K562 (cell line): Measurements from ENCODE around the gene HFE. TPM values are rescaled to one million over a fixed set of nuclear protein-coding genes. Genes with fewer than 3 reads are reported as not detected.

Experiments used
- CBX5 ChIP-seq: IDR thresholded peaks from 2 replicates; pipeline ENCODE4 v1.6.1; 2014; ENCODE audit warnings: low read depth, borderline replicate concordance
- COPS2 ChIP-seq: fragments of 450-650 bp; conservative IDR thresholded peaks from 2 replicates; pipeline ENCODE4 v1.6.1; 2016; ENCODE audit warnings: mild to moderate bottlenecking, moderate library complexity
- ELF2 ChIP-seq: fragments of 250-450 bp; sonication (Bioruptor Pico); IDR thresholded peaks from 2 replicates; pipeline ENCODE4 v1.5.0; 2021; ENCODE audit warnings: mild to moderate bottlenecking
- EP300 ChIP-seq: IDR thresholded peaks from 2 replicates; pipeline ENCODE4 v1.6.1; 2012; ENCODE audit warnings: low read length, improper control_type of control experiment
- FOXA3 ChIP-seq, 2 experiments: fragments of 450-650 bp in 1 of 2; sonication (generic) in 1 of 2; formaldehyde crosslinking; IDR thresholded peaks in 1 of 2; conservative IDR thresholded peaks in 1 of 2; 2 replicates each; pipeline versions ENCODE4 v1.4.0 to v1.8.0; 2020 to 2022; ENCODE audit warnings: mild to moderate bottlenecking in 2 of 2, missing genetic modification reagents in 1 of 2
- MECOM ChIP-seq: fragments of 250-450 bp; sonication (Bioruptor Pico); IDR thresholded peaks from 2 replicates; pipeline ENCODE4 v1.8.0; 2022; ENCODE audit warnings: inconsistent platforms
- NFATC3 ChIP-seq: fragments of 450-650 bp; IDR thresholded peaks from 2 replicates; pipeline ENCODE4 v1.6.1; 2017; ENCODE audit warnings: mild to moderate bottlenecking
- POLR2B ChIP-seq: fragments of 450-650 bp; IDR thresholded peaks from 2 replicates; pipeline ENCODE4 v1.6.1; 2018; ENCODE audit warnings: low read depth; ENCODE audit not compliant: partially characterized antibody
- SMARCE1 ChIP-seq: fragments of 450-650 bp; IDR thresholded peaks from 2 replicates; pipeline ENCODE4 v1.7.1; 2016; ENCODE audit warnings: mild to moderate bottlenecking
- STAT6 ChIP-seq: sonication (generic); formaldehyde crosslinking; IDR thresholded peaks from 2 replicates; pipeline ENCODE4 v1.8.1; 2023; ENCODE audit warnings: mild to moderate bottlenecking, missing genetic modification reagents
- ZBTB34 ChIP-seq: fragments of 250-450 bp; sonication (Bioruptor Pico); IDR thresholded peaks from 2 replicates; pipeline ENCODE4 v1.8.0; 2021; ENCODE audit warnings: mild to moderate bottlenecking, moderate library complexity
- ZBTB43 ChIP-seq: sonication (generic); formaldehyde crosslinking; IDR thresholded peaks from 2 replicates; pipeline ENCODE4 v1.8.0; 2023; ENCODE audit warnings: mild to moderate bottlenecking, missing genetic modification reagents
- polyA plus RNA-seq, 8 experiments: library from polyadenylated mRNA; depleted of rRNA in 4 of 8; stranded (reverse) in 5 of 8; unstranded in 3 of 8; fragments of >200 nt; fragmentation: Nextera tagmentation in 2 of 8; fragmentation: Illumina TruSeq in 1 of 8; extraction: Ambion mirVana in 2 of 8; extraction: Trizol in 1 of 8; gene quantifications; 2 replicates each; pipeline versions ENCODE4 v1.2.1 to v1.2.3, GENCODE V29; 2011 to 2014; ENCODE audit warnings: inconsistent platforms in 1 of 8, missing spikeins in 1 of 8
- total RNA-seq, 7 experiments: library from RNA; depleted of rRNA in 6 of 7; stranded (reverse); fragments of >200 nt in 6 of 7; fragmentation: Illumina TruSeq in 2 of 7; extraction: Trizol in 2 of 7; gene quantifications; 2 replicates each; pipeline versions ENCODE4 v1.2.1 to v1.2.3, GENCODE V29; 2011 to 2021; ENCODE audit warnings: low replicate concordance in 1 of 7
- TF ChIP-seq, protein P1 (sequence below): sonication (generic); formaldehyde crosslinking; IDR thresholded peaks from 2 replicates; pipeline ENCODE4 v1.8.0; 2022; ENCODE audit warnings: mild to moderate bottlenecking, low read depth, missing genetic modification reagents
- TF ChIP-seq, protein P2 (sequence below): fragments of 450-650 bp; IDR thresholded peaks from 2 replicates; pipeline ENCODE4 v1.6.1; 2014; ENCODE audit warnings: low read depth, mild to moderate bottlenecking, moderate library complexity, borderline replicate concordance
- TF ChIP-seq, protein P3 (sequence below): fragments of 250-450 bp; sonication (Bioruptor Pico); IDR thresholded peaks from 2 replicates; pipeline ENCODE4 v1.8.0; 2022; ENCODE audit warnings: inconsistent platforms, mild to moderate bottlenecking, moderate library complexity, borderline replicate concordance
- TF ChIP-seq, protein P4 (sequence below): IDR thresholded peaks from 2 replicates; pipeline ENCODE4 v1.6.1; 2011; ENCODE audit not compliant: insufficient read length; ENCODE audit errors: extremely low read depth

The HFE gene
- total and polyA plus RNA-seq, 9 of the 15 experiments (the other 6 are each of a cell fraction or from before 2014, with no cell fraction given) = 0.14 to 1.2 (median 0.76) TPM

DNA sequence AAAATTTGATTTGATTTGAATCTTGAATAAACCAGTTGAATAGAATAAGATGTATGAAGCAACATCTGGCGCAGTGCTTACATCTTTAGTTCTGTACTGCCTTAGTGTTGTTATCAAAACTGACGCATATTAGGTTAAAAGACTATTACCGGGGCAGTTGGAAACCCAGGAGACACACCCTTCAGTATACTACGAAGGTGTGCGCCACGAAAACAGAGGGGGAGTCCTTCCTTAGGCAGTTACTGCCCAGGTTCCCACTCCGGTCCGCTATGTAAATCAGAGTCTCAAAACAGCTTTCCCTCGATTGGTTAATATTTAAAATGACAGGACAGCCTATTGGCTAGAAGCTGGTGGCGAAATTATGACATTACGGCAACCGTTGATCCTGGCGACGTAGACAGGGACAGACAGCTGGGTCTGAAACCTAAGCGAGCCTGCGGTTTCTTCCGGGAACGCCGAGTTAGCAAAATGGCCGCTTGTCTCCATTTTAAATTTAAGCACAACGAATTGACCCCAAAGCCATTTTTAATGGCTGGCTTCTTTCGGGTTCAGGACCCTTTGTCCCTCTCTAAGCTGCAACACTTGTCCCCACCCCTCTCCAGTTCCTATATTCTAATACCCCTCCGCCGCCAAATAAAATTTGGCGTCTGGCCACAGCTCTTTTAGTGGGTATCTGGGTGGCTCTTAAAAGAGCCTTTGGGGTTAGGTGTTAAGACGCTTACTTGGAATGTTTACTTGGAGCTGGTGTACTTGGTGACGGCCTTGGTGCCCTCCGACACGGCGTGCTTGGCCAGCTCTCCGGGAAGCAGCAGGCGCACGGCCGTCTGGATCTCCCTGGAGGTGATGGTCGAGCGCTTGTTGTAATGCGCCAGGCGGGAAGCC is 35.8 kb downstream of the HFE start (continued):
- TF ChIP-seq, protein P1, sequence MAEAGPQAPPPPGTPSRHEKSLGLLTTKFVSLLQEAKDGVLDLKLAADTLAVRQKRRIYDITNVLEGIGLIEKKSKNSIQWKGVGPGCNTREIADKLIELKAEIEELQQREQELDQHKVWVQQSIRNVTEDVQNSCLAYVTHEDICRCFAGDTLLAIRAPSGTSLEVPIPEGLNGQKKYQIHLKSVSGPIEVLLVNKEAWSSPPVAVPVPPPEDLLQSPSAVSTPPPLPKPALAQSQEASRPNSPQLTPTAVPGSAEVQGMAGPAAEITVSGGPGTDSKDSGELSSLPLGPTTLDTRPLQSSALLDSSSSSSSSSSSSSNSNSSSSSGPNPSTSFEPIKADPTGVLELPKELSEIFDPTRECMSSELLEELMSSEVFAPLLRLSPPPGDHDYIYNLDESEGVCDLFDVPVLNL (CRISPR knock-in tag) = no peak
- TF ChIP-seq, protein P2, sequence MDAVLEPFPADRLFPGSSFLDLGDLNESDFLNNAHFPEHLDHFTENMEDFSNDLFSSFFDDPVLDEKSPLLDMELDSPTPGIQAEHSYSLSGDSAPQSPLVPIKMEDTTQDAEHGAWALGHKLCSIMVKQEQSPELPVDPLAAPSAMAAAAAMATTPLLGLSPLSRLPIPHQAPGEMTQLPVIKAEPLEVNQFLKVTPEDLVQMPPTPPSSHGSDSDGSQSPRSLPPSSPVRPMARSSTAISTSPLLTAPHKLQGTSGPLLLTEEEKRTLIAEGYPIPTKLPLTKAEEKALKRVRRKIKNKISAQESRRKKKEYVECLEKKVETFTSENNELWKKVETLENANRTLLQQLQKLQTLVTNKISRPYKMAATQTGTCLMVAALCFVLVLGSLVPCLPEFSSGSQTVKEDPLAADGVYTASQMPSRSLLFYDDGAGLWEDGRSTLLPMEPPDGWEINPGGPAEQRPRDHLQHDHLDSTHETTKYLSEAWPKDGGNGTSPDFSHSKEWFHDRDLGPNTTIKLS = peak; percentile 89; the same call in 1 of the 2 replicates
- TF ChIP-seq POLR2B (peak; percentile 89), EP300 (peak; percentile 99), ZBTB34 (CRISPR knock-in tag) (no peak), CBX5 (no peak), STAT6 (CRISPR knock-in tag) (no peak), SMARCE1 (no peak), COPS2 (no peak), ELF2 (CRISPR knock-in tag) (peak; percentile 74), FOXA3 (CRISPR knock-in tag; conservative IDR thresholded peaks at IDR 0.05 in 1 of 2, IDR thresholded peaks at IDR 0.05 in 1 of 2) (peak in 1 of 2 experiments; percentile 59; a peak in 1 of 4 replicates), ZBTB43 (no peak; the same call in 1 of the 2 replicates), MECOM (CRISPR knock-in tag) (peak; percentile 57; the same call in 1 of the 2 replicates), NFATC3 (0 out of 2 replicates have a peak, but pooled peaks have one; percentile 45)
- TF ChIP-seq, protein P3, sequence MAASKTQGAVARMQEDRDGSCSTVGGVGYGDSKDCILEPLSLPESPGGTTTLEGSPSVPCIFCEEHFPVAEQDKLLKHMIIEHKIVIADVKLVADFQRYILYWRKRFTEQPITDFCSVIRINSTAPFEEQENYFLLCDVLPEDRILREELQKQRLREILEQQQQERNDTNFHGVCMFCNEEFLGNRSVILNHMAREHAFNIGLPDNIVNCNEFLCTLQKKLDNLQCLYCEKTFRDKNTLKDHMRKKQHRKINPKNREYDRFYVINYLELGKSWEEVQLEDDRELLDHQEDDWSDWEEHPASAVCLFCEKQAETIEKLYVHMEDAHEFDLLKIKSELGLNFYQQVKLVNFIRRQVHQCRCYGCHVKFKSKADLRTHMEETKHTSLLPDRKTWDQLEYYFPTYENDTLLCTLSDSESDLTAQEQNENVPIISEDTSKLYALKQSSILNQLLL (CRISPR knock-in tag) = no peak
- TF ChIP-seq, protein P4, sequence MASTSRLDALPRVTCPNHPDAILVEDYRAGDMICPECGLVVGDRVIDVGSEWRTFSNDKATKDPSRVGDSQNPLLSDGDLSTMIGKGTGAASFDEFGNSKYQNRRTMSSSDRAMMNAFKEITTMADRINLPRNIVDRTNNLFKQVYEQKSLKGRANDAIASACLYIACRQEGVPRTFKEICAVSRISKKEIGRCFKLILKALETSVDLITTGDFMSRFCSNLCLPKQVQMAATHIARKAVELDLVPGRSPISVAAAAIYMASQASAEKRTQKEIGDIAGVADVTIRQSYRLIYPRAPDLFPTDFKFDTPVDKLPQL = peak; percentile 67
